K562 (cell line): Measurements from ENCODE around the gene CDK14. TPM values are rescaled to one million over a fixed set of nuclear protein-coding genes. Genes with fewer than 3 reads are reported as not detected.

Source experiments
- ARID4B ChIP-seq: sonication (generic); formaldehyde crosslinking; IDR thresholded peaks from 2 replicates; pipeline ENCODE4 v1.8.0; 2022; ENCODE audit warnings: mild to moderate bottlenecking, missing genetic modification reagents
- ESRRA ChIP-seq: fragments of 450-650 bp; IDR thresholded peaks from 2 replicates; pipeline ENCODE4 v1.6.1; 2014; ENCODE audit warnings: low read depth, mild to moderate bottlenecking, moderate library complexity, borderline replicate concordance
- HNRNPLL ChIP-seq: fragments of 200-400 bp; formaldehyde crosslinking; IDR thresholded peaks from 2 replicates; pipeline ENCODE4 v1.6.1; 2017; ENCODE audit warnings: low read length, low read depth, mild to moderate bottlenecking; ENCODE audit not compliant: poor library complexity, severe bottlenecking
- RB1 ChIP-seq: fragments of 450-650 bp; IDR thresholded peaks from 2 replicates; pipeline ENCODE4 v1.6.1; 2017; ENCODE audit warnings: low read depth, mild to moderate bottlenecking
- SMARCE1 ChIP-seq: fragments of 450-650 bp; IDR thresholded peaks from 2 replicates; pipeline ENCODE4 v1.7.1; 2016; ENCODE audit warnings: mild to moderate bottlenecking
- ZNF224 ChIP-seq: sonication (generic); formaldehyde crosslinking; IDR thresholded peaks from 2 replicates; pipeline ENCODE4 v1.8.0; 2022; ENCODE audit warnings: mild to moderate bottlenecking, missing genetic modification reagents
- ZNF263 ChIP-seq: sonication (generic); formaldehyde crosslinking; IDR thresholded peaks from 2 replicates; pipeline ENCODE4 v1.8.0; 2022; ENCODE audit warnings: mild to moderate bottlenecking, missing genetic modification reagents, borderline replicate concordance
- ZNF707 ChIP-seq: fragments of 250-450 bp; sonication (Bioruptor Pico); conservative IDR thresholded peaks from 2 replicates; pipeline ENCODE4 v1.8.0; 2022; ENCODE audit warnings: inconsistent platforms, mild to moderate bottlenecking, moderate library complexity
- ZNF764 ChIP-seq: fragments of 250-450 bp; sonication (Bioruptor Pico); IDR thresholded peaks from 2 replicates; pipeline ENCODE4 v1.4.0; 2020; ENCODE audit warnings: low read depth, mild to moderate bottlenecking, moderate library complexity
- polyA plus RNA-seq, 8 experiments: library from polyadenylated mRNA; depleted of rRNA in 4 of 8; stranded (reverse) in 5 of 8; unstranded in 3 of 8; fragments of >200 nt; fragmentation: Nextera tagmentation in 2 of 8; fragmentation: Illumina TruSeq in 1 of 8; extraction: Ambion mirVana in 2 of 8; extraction: Trizol in 1 of 8; gene quantifications; 2 replicates each; pipeline versions ENCODE4 v1.2.1 to v1.2.3, GENCODE V29; 2011 to 2014; ENCODE audit warnings: inconsistent platforms in 1 of 8, missing spikeins in 1 of 8
- total RNA-seq, 7 experiments: library from RNA; depleted of rRNA in 6 of 7; stranded (reverse); fragments of >200 nt in 6 of 7; fragmentation: Illumina TruSeq in 2 of 7; extraction: Trizol in 2 of 7; gene quantifications; 2 replicates each; pipeline versions ENCODE4 v1.2.1 to v1.2.3, GENCODE V29; 2011 to 2021; ENCODE audit warnings: low replicate concordance in 1 of 7

The CDK14 gene
- total and polyA plus RNA-seq, 9 of the 15 experiments (the other 6 are each of a cell fraction or from before 2014, with no cell fraction given), result 0.03 to 0.91 (median 0.16) TPM

- TF ChIP-seq RB1, result no peak
- TF ChIP-seq HNRNPLL, result no peak
- TF ChIP-seq ZNF263 (CRISPR knock-in tag), result no peak
- no peak for TF ChIP-seq SMARCE1
- no peak for TF ChIP-seq ESRRA
- no peak for TF ChIP-seq ZNF764 (CRISPR knock-in tag)
- no peak for TF ChIP-seq ZNF224 (CRISPR knock-in tag)
- TF ChIP-seq ZNF707, result no peak
- no peak for TF ChIP-seq ARID4B (CRISPR knock-in tag)
Observed at GRCh38 chr7:90648107-90648506, 52.0 kb downstream of the CDK14 start (continued).
